NCI-H774 (cell line): ENCODE results near the gene PLIN3.
"Not testable (repeated sequence)": the region's sequence is repeated elsewhere in the genome, so short reads cannot be mapped to it uniquely, and the experiment has no call there.

Source experiments
- DNase-seq: peaks from one replicate; lab custom pipeline; 2025; lab: John Stamatoyannopoulos, UW

The PLIN3 gene, protein sequence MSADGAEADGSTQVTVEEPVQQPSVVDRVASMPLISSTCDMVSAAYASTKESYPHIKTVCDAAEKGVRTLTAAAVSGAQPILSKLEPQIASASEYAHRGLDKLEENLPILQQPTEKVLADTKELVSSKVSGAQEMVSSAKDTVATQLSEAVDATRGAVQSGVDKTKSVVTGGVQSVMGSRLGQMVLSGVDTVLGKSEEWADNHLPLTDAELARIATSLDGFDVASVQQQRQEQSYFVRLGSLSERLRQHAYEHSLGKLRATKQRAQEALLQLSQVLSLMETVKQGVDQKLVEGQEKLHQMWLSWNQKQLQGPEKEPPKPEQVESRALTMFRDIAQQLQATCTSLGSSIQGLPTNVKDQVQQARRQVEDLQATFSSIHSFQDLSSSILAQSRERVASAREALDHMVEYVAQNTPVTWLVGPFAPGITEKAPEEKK

GRCh38 chr19:4867534-4868285 is at the start of gene PLIN3:
Gene PLIN3, minus strand, starts transcription at chr19:4867667. Its CDS starts 6,273 bp downstream, at chr19:4861394.
- peak; percentile 68 for DNase-seq

DNA sequence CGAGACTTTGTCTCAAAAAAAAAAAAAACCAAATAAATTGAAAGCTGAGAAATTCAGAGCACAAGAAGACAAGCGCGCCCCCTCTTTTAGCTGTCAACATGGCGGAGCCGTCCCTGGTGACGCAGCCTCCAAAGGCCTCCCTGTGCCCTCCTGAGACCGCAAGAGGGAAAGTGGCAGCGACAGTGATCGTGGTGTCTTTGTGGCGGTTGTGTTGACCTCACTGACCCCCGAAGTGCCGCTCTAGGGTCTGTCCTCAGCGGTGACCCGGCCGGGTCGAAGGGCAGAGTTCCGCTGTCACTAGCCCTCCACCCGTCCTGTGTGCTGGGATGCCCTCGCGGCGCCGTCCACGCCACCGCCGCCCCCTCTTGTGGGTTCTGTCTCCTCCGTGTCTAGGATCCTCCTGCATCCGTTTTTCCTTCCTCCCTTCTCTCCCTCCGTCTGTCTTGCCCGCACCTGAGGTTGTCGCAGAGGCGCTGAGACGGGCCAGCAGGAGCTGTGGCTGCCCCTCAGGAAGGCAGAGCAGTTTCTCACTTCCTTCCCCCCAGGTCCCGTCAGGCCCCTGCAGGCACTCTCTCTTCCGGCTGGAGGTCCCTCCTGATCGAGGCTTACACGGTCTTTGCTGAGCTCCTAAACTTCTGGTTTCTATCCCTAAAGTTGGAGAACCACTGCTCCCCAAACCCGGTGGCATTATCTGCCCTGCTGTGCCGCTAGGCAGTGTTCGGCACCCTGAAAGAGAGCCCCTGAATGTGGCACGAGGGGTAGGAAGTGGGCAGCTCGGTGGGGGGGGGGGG is 49.0 kb upstream of the PLIN3 start:
- DNase-seq, result no peak

- DNase-seq, result no peak
These were observed 47.5 kb upstream of the PLIN3 start for GRCh38 chr19:4914736-4915501.

GRCh38 chr19:4913996-4914735 is 46.7 kb upstream of the PLIN3 start:
- no peak for DNase-seq

- DNase-seq, result no peak
These were observed 44.6 kb upstream of the PLIN3 start for GRCh38 chr19:4911786-4912672.

- no peak for DNase-seq
These were observed 43.8 kb upstream of the PLIN3 start for GRCh38 chr19:4911314-4911713.

- DNase-seq, result no peak
These were observed 43.3 kb upstream of the PLIN3 start for GRCh38 chr19:4910594-4911281.

- peak; percentile 92 for DNase-seq
These were observed 42.6 kb upstream of the PLIN3 start for GRCh38 chr19:4909897-4910593.

GRCh38 chr19:4909156-4909896 is 41.9 kb upstream of the PLIN3 start, which contains the start of gene UHRF1:
Gene UHRF1, plus strand, starts transcription at chr19:4909501. Its CDS starts 1,385 bp downstream, at chr19:4910886.
- peak; percentile 67 for DNase-seq

DNA sequence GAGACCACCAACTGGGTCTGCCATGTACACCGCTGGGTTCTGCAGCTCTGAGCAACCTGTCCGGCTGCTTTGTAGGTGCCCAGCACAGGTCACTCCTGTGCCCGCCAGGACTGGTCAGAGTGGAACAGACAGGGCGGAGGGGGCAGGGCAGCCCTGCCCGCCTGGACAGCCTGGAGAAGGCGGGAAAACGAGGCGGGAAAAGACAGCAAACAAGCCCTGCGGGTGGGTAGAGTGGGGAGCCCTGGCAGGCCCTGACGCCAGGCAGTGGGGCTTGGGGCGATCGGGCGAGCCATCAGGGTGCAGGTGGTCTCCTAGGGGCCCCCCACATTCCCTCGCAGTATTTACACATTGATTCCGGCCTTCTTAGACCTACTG is 41.3 kb upstream of the PLIN3 start:
- DNase-seq, result no peak

DNA sequence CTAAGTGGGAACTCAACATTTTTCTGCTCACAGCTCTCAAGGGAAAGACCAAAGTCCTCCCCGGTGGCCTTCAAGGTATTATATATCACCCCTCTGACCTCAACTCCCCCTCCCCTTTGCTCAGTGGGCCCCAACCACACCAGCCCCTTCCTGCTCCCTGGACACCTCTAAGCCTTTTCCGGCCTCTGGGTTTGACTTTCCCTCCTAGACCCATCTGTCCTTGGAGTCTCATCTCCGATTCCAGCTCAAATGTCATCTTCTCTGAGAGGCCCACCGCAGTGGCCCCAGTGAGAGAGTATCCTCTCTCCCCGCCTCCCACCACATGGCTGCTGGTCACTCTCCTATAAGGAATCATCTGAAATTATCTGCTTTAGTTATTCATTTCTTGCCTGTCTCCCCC is 40.9 kb upstream of the PLIN3 start:
- no peak for DNase-seq

DNA sequence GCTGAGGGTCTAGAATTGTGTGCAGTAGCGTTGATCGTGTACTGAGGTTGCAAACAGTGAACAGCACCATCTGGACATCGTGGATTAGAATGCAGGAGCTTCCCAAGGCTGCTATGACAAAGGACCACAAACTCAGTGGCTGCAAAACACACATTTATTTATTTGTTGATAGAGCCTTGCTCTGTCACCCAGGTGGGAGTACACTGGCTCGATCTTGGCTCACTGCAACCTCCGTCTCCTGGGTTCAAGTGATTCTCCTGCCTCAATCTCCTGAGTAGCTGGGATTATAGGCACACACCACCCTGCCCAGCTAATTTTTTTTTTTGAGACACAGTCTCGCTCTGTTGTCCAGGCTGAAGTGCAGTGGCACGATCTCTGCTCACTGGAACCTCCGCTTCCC is 39.5 kb upstream of the PLIN3 start:
- no peak for DNase-seq

- DNase-seq, result no peak
These were observed 37.0 kb upstream of the PLIN3 start for GRCh38 chr19:4904481-4904880.

GRCh38 chr19:4902796-4903195 is 35.3 kb upstream of the PLIN3 start, which contains the start of gene ARRDC5:
Gene ARRDC5, minus strand, starts transcription at chr19:4902896. Its CDS starts 71 bp downstream, at chr19:4902825.
- DNase-seq, result no peak

- not testable (repeated sequence) for DNase-seq
These were observed 33.4 kb upstream of the PLIN3 start for GRCh38 chr19:4900879-4901278.

DNA sequence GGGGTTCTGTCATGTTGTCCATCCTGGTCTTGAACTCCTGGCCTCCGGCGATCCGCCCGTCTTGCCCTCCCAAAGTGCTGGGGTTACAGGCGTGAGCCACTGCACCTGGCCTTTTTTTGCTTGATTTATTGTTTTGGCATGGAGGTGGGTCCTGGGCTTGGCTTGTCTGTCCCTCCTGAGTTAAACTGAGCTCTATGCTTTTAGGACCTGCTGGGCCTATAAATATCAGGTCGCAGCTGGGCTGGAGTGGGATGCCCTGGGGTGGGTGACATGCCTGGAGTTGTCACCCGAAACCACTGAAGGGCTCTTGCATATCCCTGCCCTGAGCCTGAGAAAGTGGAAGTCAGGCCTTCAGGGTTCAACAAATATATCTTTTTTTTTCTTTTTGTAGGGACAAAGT is 29.7 kb upstream of the PLIN3 start:
- no peak for DNase-seq

- DNase-seq, result no peak
These were observed 28.9 kb upstream of the PLIN3 start for GRCh38 chr19:4896372-4896771.

DNA sequence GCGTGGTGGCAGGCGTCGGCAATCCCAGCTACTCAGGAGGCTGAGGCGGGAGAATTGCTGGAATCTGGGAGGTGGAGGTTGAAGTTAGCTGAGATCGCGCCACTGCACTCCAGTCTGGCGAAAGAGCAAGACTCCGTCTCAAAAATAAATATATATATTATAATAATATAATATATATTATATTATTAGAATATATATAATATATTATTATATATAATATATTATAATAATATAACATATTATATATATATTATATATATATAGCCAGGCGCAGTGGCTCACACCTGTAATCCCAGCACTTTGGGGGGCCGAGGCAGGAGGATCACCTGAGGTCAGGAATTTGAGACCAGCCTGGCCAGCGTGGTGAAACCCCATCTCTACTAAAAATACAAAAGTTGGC is 25.5 kb upstream of the PLIN3 start:
- not testable (repeated sequence) for DNase-seq
